ENCODE measurements around the gene TIMM44.
"Not testable (repeated sequence)": the region's sequence is repeated elsewhere in the genome, so short reads cannot be mapped to it uniquely, and the experiment has no call there.

TIMM44 gene

GRCh38 chr19:7902796-7903243, 40.6 kb downstream of the TIMM44 start:
- DNase-seq (ENCODE audit: low read depth in 2 of 2, low spot score in 1 of 2), result no peak

DNA sequence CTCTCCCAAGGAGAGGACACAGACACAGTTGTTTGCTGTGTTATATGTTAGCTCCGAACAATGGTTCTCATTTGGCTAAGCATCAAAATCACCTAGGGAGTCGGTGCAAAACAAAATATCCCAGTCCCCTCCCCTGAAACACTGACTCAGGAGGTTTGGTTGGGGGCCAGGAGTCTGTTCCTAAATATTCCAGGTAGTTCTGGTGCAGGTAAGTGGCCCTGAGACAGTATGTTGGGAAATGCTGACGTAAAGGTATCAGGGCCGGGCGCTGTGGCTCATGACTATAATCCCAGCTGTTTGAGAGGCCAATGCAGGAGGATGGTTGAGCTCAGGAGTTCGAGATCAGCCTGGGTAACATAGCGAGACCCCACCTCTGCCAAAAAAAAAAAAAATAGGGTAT, 42.1 kb downstream of the TIMM44 start:
- DNase-seq (ENCODE audit: low read depth in 2 of 2, low spot score in 1 of 2), result no peak

DNA sequence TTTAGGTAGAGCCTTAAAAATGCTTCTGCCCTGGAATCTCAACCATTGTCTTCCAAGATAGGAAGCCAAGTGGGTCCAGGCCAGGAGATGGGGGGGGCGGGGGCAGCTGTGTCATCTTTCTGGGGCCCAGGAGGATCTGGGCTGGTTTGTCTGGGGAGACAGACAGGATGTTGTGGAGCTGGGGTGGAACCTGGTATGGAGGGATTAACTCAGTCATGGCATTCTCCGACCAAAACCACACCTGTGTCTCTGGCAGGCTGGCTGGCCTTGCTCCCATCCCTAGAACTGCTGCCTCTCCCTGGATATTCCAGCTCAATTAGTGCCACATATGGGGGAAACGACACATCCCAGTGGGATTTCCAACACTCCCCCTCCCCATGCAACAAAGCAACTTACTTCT, 42.5 kb downstream of the TIMM44 start:
- DNase-seq (ENCODE audit: low read depth in 2 of 2, low spot score in 1 of 2), result no peak

GRCh38 chr19:7900401-7900870, 43.0 kb downstream of the TIMM44 start:
- DNase-seq (ENCODE audit: low read depth in 2 of 2, low spot score in 1 of 2), result no peak

DNA sequence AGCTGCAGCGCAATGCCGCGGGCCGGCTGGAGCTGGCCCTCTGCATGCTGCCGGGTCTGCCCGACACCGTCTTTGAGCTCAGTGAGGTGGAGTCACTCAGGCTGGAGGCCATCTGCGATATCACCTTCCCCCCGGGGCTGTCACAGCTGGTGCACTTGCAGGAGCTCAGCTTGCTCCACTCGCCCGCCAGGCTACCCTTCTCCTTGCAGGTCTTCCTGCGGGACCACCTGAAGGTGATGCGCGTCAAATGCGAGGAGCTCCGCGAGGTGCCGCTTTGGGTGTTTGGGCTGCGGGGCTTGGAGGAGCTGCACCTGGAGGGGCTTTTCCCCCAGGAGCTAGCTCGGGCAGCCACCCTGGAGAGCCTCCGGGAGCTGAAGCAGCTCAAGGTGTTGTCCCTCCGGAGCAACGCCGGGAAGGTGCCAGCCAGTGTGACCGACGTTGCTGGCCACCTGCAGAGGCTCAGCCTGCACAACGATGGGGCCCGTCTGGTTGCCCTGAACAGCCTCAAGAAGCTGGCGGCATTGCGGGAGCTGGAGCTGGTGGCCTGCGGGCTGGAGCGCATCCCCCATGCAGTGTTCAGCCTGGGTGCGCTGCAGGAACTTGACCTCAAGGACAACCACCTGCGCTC, 43.6 kb downstream of the TIMM44 start:
- DNase-seq (ENCODE audit: low read depth in 2 of 2, low spot score in 1 of 2), result no peak

DNA sequence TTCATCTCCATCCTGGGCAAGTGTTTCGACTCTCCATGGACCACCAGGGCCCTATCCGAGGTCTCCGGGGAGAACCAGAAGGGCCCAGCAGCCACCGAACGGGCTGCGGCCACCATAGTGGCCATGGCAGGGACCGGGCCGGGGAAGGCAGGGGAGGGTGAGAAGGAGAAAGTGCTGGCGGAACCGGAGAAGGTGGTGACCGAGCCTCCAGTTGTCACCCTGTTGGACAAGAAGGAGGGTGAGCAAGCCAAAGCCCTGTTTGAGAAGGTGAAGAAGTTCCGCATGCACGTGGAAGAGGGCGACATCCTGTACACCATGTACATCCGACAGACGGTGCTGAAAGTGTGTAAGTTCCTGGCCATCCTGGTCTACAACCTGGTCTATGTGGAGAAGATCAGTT, 44.5 kb downstream of the TIMM44 start:
- no peak for DNase-seq (ENCODE audit: low read depth in 2 of 2, low spot score in 1 of 2)

- no peak for DNase-seq (ENCODE audit: low read depth in 2 of 2, low spot score in 1 of 2)
Measured at GRCh38 chr19:7897292-7897691, 46.2 kb downstream of the TIMM44 start.

GRCh38 chr19:7895565-7895964, 47.9 kb downstream of the TIMM44 start:
- no peak for DNase-seq (ENCODE audit: low read depth in 2 of 2, low spot score in 1 of 2)

DNA sequence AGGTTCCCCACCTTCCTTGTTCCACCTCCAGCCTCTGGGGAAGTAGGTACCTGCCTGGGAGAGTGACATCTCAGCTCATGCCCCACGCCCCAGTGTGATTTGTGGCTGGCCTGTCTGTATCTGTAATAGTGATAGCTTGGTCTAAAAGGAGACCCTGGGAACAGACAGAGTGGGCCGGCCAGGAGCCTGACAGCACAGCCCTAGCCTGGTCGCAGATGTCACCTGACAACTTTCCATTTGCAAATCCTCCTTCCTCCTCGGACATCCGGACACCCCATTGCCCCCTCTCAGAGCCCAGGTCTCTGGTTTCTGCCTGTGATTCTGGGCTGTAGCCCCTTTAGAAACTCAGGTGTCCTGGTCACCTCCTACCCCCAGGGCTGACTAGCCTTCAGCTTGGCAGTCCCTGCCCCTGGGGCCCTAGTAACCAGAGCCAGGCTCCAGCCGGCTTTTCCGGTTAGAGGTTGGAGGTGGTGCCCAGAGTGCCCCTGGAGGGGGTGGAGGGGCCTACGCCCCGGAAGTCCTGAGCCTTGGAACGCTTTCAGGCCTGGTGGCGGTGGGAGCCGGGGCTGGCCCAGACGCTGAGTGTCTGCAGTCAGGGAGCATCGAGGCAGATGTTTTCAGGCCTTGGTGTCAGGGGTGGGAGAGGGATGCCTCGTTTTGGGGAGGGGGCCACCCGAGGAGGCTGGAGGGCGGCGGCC, 48.7 kb downstream of the TIMM44 start:
- DNase-seq (ENCODE audit: low read depth in 2 of 2, low spot score in 1 of 2), result no peak

DNA sequence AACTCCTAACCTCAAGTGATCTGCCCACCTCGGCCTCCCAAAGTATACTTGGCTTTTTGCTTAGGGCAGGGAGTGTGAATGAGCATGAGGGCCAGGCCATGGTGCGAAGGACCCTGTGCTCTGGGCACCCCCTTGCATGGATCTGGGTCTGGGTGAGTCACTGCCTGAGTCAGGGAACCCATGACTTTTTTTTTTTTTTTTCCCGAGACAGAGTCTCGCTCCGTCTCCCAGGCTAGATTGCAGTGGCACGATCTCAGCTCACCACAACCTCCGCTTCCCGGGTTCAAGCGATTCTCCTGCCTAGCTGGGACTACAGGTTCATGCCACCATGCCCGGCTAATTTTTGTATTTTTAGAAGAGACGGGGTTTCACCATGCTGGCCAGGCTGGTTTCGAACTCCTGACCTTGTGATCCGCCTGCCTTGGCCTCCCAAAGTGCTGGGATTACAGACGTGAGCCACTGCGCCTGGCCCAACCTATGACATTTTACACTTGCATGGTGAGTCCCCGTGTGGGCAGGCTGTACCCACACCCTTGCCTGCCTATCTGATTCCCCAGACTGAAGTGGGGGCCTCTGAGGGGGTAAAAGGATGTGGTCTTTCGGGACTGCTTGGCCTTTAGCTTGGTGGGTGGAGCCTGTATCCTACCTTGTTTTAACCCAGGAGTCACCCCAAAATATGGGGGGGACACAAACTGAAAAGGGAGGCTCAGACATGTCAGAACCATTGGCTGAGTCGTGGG, 49.9 kb downstream of the TIMM44 start:
- DNase-seq (ENCODE audit: low read depth in 2 of 2, low spot score in 1 of 2), result not testable (repeated sequence)

DNA sequence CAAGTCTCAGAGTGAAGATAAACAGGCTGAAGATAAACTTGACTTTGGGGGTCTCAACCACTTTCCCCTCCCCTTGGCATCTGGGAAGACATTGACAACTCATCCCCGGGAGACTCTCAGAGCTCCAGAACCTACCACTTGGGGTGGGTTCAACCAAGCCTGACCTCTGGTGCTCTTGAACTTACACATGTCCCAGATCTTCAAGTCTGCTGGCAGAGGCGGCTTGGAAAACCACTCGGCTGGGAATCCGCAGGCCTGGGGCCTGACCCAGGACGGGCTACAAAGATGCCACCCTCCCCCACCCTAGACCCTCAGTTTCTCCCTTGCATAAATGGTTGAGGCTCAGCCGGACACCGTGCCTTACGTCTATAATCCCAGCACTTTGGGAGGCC, 54.6 kb downstream of the TIMM44 start:
- no peak for DNase-seq (ENCODE audit: low read depth in 2 of 2, low spot score in 1 of 2)

- no peak for DNase-seq (ENCODE audit: low read depth in 2 of 2, low spot score in 1 of 2)
Measured at GRCh38 chr19:7888145-7888825, 55.2 kb downstream of the TIMM44 start, which contains the start of gene LRRC8E. LRRC8E (plus strand) TSS chr19:7888510; CDS start chr19:7895604, 7,094 bp downstream.

GRCh38 chr19:7887408-7888144, 55.9 kb downstream of the TIMM44 start:
- no peak for DNase-seq (ENCODE audit: low read depth in 2 of 2, low spot score in 1 of 2)

DNA sequence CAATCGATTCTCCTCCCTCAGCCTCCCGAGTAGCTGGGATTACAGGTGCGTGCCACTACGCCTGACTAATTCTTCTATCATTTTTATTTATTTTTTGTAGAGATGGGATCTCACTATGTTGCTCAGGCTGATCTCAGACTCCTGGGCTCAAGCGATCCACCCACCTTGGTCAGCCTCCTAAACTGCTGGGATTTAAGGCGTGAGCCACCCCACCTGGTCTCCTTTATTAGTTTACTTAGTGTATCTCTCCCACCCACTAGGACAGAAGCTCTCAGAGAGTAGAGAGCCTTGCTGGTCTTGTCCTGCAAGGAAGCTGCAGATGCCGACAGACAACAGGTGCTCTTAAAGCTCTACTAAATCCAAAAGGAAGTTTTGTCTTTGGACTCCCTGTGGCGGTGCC, 57.6 kb downstream of the TIMM44 start:
- no peak for DNase-seq (ENCODE audit: low read depth in 2 of 2, low spot score in 1 of 2)

- DNase-seq (ENCODE audit: low read depth in 2 of 2, low spot score in 1 of 2), result no peak
Measured at GRCh38 chr19:7883796-7884570, 59.5 kb downstream of the TIMM44 start.

- no peak for DNase-seq (ENCODE audit: low read depth in 2 of 2, low spot score in 1 of 2)
Measured at GRCh38 chr19:7883105-7883504, 60.4 kb downstream of the TIMM44 start.

GRCh38 chr19:7881910-7882309, 61.6 kb downstream of the TIMM44 start:
- DNase-seq (ENCODE audit: low read depth in 2 of 2, low spot score in 1 of 2), result no peak

DNA sequence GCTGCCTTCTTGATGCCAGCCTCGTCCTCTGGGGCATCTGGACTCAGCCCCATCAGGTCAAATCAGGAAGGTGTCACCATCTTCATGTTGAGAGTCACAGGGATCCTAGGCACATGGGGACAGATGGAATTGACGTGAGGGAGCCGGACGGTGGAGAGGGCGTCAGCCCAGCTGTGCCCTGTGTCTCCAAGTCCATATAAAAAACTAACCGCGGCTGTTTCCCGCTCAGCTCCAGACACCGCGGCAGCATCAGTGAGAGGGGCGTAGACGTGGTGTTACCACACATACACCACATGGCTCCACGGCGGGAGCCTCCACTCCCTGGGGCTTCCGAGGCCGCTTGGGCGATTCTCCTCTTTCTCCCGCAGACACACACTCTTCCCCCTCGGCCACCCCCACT, 63.6 kb downstream of the TIMM44 start:
- no peak for DNase-seq (ENCODE audit: low read depth in 2 of 2, low spot score in 1 of 2)

DNA sequence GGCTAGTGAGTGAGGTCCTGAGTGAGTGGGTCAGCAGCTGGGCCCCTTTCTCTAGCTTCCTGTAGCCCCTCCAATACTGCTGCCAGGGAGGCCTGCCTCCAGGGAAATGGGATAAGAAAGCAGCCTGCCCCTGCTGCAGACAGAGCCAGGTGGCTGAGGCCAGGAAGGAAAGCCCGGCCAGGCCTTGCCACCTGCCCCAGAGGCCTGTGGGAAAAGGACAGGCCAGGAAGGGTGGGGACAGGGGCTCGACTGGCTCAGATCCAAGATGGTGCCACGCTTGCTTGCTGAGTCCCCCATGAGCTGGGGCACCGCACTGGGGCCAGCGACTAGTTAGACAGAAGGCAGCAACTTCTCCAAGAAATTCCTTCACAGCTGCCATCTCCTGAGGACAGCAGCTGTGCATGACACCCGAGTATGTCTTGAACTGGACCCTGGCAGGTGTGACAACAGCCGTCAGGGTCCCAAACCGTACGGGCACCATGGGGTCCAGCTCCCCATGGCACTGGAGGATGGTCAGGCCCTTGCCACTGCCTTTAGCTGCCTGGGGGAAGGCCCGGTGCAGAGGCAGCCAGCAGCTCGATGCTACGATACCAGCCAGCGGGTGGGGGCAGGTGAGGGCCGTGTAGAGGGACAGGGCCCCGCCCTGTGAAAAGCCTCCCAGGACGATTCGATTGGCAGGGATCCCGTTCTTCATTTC, 64.2 kb downstream of the TIMM44 start:
- DNase-seq (ENCODE audit: low read depth in 2 of 2, low spot score in 1 of 2), result no peak
